Activated T-helper 1 cell treated with anti-CD3 and anti-CD28 coated beads, Interleukin-2, amount 50 U/mL, for 16 hours (primary cell): Measurements from ENCODE around the gene CREB5.
"Not testable (repeated sequence)": the region's sequence is repeated elsewhere in the genome, so short reads cannot be mapped to it uniquely, and the experiment has no call there.

Experiments
- DNase-seq, 2 donors: peaks; one replicate each; pipeline ENCODE4 v3.0.0-alpha.2; 2020; ENCODE audit warnings: low read depth in 1 of 2, low spot score in 1 of 2

Gene CREB5

GRCh38 chr7:28768577-28769147 is 356.3 kb downstream of the CREB5 start:
- no peak for DNase-seq

- no peak for DNase-seq
Observed at GRCh38 chr7:28771906-28772622, 359.7 kb downstream of the CREB5 start.

GRCh38 chr7:28773423-28774145 is 361.3 kb downstream of the CREB5 start:
- DNase-seq: no peak

- DNase-seq: no peak
Observed at GRCh38 chr7:28774261-28774988, 362.1 kb downstream of the CREB5 start.

GRCh38 chr7:28776463-28777157 is 364.3 kb downstream of the CREB5 start:
- no peak for DNase-seq

- DNase-seq: no peak
Observed at GRCh38 chr7:28778786-28779185, 366.5 kb downstream of the CREB5 start.

GRCh38 chr7:28779954-28780353 is 367.6 kb downstream of the CREB5 start:
- no peak for DNase-seq

GRCh38 chr7:28782362-28782761 is 370.0 kb downstream of the CREB5 start:
- DNase-seq: no peak

- DNase-seq: no peak
Observed at GRCh38 chr7:28784171-28784902, 372.0 kb downstream of the CREB5 start.

- DNase-seq: no peak
Observed at GRCh38 chr7:28785041-28785995, 373.0 kb downstream of the CREB5 start.

- not testable (repeated sequence) for DNase-seq
Observed at GRCh38 chr7:28786156-28786555, 373.8 kb downstream of the CREB5 start.

GRCh38 chr7:28787106-28787505 is 374.8 kb downstream of the CREB5 start:
- DNase-seq: no peak

- DNase-seq: no peak
Observed at GRCh38 chr7:28790467-28790866, 378.1 kb downstream of the CREB5 start.

- no peak for DNase-seq
Observed at GRCh38 chr7:28792858-28793257, 380.5 kb downstream of the CREB5 start.

- DNase-seq: no peak
Observed at GRCh38 chr7:28793381-28794085, 381.2 kb downstream of the CREB5 start.

GRCh38 chr7:28798274-28798673 is 386.0 kb downstream of the CREB5 start:
- no peak for DNase-seq

- no peak for DNase-seq
Observed at GRCh38 chr7:28799619-28800018, 387.3 kb downstream of the CREB5 start.

- no peak for DNase-seq
Observed at GRCh38 chr7:28800150-28800549, 387.8 kb downstream of the CREB5 start.

GRCh38 chr7:28802450-28802849 is 390.1 kb downstream of the CREB5 start:
- no peak for DNase-seq
